Measurements from ENCODE around the gene ARHGAP28. TPM values are rescaled to one million over a fixed set of nuclear protein-coding genes. Genes with fewer than 3 reads are reported as not detected.

The ARHGAP28 gene
- total and polyA plus RNA-seq, 10 of the 15 experiments (the other 5 are each of a cell fraction or from before 2014, with no cell fraction given): not detected

DNA sequence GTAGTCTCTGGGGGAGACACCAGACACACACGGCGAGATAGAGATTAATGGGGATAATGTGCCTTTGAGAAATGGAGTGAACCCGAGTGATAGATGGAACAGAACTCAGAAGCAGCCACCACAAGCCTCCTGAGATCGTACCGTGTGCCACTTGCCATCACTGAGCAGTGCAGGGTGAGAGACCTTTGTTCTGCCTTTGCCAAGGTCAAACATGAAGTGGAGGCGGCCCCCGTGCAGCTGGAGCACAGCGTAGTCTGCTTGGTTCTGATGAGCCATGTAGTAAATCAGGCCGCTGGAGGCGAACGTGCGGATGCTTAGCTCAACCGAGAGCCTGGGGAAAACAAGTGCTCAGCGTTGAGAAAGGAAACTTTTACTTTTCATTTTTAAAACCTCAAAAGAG lies 221.1 kb downstream of the ARHGAP28 start:
- WGBS (ENCODE audit: insufficient coverage, insufficient replicate concordance, low lambda C conversion rate, missing lambda C conversion rate): 47% methylated on average over 14 of the region's 14 CpGs
- BruUV-seq (replicated peaks): no TSS peak
- no peak overlapping the region for H3K4me2 ChIP-seq (ENCODE audit: control insufficient read depth, insufficient read depth)
- no peaks in the 10 kb centered on the region for H3K79me2 ChIP-seq (ENCODE audit: control insufficient read depth, insufficient read depth, low read length)
- no peak overlapping the region for H3K4me3 ChIP-seq
- H3K9me3 ChIP-seq (replicated peaks; ENCODE audit: control insufficient read depth, insufficient read depth, low read length): no peaks in the 10 kb centered on the region
- ATAC-seq (no peak), DNase-seq (ENCODE audit: low read depth, low spot score) (no peak), FAIRE-seq (no peak)
- no peaks in the 10 kb centered on the region for H3K4me1 ChIP-seq (ENCODE audit: control insufficient read depth, insufficient read depth, low read length)
- POLR2A ChIA-PET: no interaction called here
- RAD21 ChIA-PET (ENCODE audit: unreplicated experiment): no interaction called here
- TF ChIP-seq GATAD2B (conservative IDR thresholded peaks at IDR 0.05; ENCODE audit: low read depth): no peak
- no peak for TF ChIP-seq SUZ12 (IDR thresholded peaks at IDR 0.05; ENCODE audit: unreplicated experiment)
- TF ChIP-seq, protein P1, sequence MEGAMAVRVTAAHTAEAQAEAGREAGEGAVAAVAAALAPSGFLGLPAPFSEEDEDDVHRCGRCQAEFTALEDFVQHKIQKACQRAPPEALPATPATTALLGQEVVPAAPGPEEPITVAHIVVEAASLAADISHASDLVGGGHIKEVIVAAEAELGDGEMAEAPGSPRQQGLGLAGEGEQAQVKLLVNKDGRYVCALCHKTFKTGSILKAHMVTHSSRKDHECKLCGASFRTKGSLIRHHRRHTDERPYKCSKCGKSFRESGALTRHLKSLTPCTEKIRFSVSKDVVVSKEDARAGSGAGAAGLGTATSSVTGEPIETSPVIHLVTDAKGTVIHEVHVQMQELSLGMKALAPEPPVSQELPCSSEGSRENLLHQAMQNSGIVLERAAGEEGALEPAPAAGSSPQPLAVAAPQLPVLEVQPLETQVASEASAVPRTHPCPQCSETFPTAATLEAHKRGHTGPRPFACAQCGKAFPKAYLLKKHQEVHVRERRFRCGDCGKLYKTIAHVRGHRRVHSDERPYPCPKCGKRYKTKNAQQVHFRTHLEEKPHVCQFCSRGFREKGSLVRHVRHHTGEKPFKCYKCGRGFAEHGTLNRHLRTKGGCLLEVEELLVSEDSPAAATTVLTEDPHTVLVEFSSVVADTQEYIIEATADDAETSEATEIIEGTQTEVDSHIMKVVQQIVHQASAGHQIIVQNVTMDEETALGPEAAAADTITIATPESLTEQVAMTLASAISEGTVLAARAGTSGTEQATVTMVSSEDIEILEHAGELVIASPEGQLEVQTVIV (IDR thresholded peaks at IDR 0.05; ENCODE audit: borderline replicate concordance, partially characterized antibody): no peak
- TF ChIP-seq YBX1 (IDR thresholded peaks at IDR 0.05): no peak
- TF ChIP-seq NFIC (IDR thresholded peaks at IDR 0.05; ENCODE audit: low read depth, low read length): no peak
- TF ChIP-seq, protein P2, sequence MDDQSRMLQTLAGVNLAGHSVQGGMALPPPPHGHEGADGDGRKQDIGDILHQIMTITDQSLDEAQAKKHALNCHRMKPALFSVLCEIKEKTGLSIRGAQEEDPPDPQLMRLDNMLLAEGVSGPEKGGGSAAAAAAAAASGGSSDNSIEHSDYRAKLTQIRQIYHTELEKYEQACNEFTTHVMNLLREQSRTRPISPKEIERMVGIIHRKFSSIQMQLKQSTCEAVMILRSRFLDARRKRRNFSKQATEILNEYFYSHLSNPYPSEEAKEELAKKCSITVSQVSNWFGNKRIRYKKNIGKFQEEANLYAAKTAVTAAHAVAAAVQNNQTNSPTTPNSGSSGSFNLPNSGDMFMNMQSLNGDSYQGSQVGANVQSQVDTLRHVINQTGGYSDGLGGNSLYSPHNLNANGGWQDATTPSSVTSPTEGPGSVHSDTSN (IDR thresholded peaks at IDR 0.05; ENCODE audit: insufficient replicate concordance, low read depth, low read length): no peak
- TF ChIP-seq, protein P3, sequence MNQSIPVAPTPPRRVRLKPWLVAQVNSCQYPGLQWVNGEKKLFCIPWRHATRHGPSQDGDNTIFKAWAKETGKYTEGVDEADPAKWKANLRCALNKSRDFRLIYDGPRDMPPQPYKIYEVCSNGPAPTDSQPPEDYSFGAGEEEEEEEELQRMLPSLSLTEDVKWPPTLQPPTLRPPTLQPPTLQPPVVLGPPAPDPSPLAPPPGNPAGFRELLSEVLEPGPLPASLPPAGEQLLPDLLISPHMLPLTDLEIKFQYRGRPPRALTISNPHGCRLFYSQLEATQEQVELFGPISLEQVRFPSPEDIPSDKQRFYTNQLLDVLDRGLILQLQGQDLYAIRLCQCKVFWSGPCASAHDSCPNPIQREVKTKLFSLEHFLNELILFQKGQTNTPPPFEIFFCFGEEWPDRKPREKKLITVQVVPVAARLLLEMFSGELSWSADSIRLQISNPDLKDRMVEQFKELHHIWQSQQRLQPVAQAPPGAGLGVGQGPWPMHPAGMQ (IDR thresholded peaks at IDR 0.05; ENCODE audit: borderline replicate concordance): no peak
- no peak for TF ChIP-seq PML (IDR thresholded peaks at IDR 0.05; ENCODE audit: low read length)
- TF ChIP-seq POLR2AphosphoS2 (IDR thresholded peaks at IDR 0.05; ENCODE audit: low read depth, low read length): no peak
- TF ChIP-seq FOXM1 (IDR thresholded peaks at IDR 0.05; ENCODE audit: low read depth, low read length): no peak
- TF ChIP-seq, protein P4, sequence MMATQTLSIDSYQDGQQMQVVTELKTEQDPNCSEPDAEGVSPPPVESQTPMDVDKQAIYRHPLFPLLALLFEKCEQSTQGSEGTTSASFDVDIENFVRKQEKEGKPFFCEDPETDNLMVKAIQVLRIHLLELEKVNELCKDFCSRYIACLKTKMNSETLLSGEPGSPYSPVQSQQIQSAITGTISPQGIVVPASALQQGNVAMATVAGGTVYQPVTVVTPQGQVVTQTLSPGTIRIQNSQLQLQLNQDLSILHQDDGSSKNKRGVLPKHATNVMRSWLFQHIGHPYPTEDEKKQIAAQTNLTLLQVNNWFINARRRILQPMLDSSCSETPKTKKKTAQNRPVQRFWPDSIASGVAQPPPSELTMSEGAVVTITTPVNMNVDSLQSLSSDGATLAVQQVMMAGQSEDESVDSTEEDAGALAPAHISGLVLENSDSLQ (IDR thresholded peaks at IDR 0.05): no peak
- TF ChIP-seq MTA2 (IDR thresholded peaks at IDR 0.05; ENCODE audit: low read depth): no peak
- TF ChIP-seq GABPA (IDR thresholded peaks at IDR 0.05; ENCODE audit: low read depth): no peak
- no peak for TF ChIP-seq SUPT20H (IDR thresholded peaks at IDR 0.05; ENCODE audit: borderline replicate concordance, control insufficient read depth, low read depth, low read length)
- no peak for TF ChIP-seq BHLHE40 (IDR thresholded peaks at IDR 0.05; ENCODE audit: borderline replicate concordance in 1 of 2, low read depth in 2 of 2, low read length in 1 of 2)
- intact Hi-C loops (cut with micrococcal nuclease; ENCODE audit: unreplicated experiment): no loop called here
- no peaks in the 10 kb centered on the region for H4K20me1 ChIP-seq (ENCODE audit: control insufficient read depth, insufficient read depth)
- H2AFZ ChIP-seq (ENCODE audit: control insufficient read depth, low read depth, low read length): no peak overlapping the region
- in situ Hi-C loops (cut with MboI): no loop called here
- H3K9ac ChIP-seq (ENCODE audit: control insufficient read depth, insufficient read depth, low read length): no peak overlapping the region
- CTCF ChIA-PET: no interaction called here
- H3K27me3 ChIP-seq (replicated peaks in 1 of 2; ENCODE audit: control insufficient read depth in 2 of 2, insufficient read depth in 2 of 2, low read length in 1 of 2): no peaks in the 10 kb centered on the region; a peak in 1 of 4 replicates
- H3K27ac ChIP-seq (ENCODE audit: control insufficient read depth, insufficient read depth): no peak overlapping the region
- H3K36me3 ChIP-seq (ENCODE audit: control insufficient read depth in 2 of 2, insufficient read depth in 2 of 2, low read length in 1 of 2): no peaks in the 10 kb centered on the region
- SMC1A ChIA-PET (ENCODE audit: uncharacterized antibody, unreplicated experiment): interaction anchor here (0.6 kb wide), 1 partner anchor 1699 kb away, joined by 3 read pairs; no protein-coding TSS in a partner anchor
